HepG2 (cell line): ENCODE data around the gene CCNF. TPM values are rescaled to one million over a fixed set of nuclear protein-coding genes. Genes with fewer than 3 reads are reported as not detected.

ENCODE experiments used
- BRF2 ChIP-seq: sonication (generic); formaldehyde crosslinking; IDR thresholded peaks from 2 replicates; pipeline ENCODE4 v1.8.1; 2022; ENCODE audit warnings: mild to moderate bottlenecking, missing genetic modification reagents
- CBX5 ChIP-seq: sonication (generic); formaldehyde crosslinking; IDR thresholded peaks from 2 replicates; pipeline ENCODE4 v1.4.0; 2020; ENCODE audit warnings: missing genetic modification reagents, borderline replicate concordance
- DMAP1 ChIP-seq: IDR thresholded peaks from 2 replicates; pipeline ENCODE4 v1.6.1; 2016
- FOXK2 ChIP-seq: fragments of 450-650 bp; IDR thresholded peaks from 2 replicates; pipeline ENCODE4 v1.6.1; 2016
- FOXM1 ChIP-seq: sonication (generic); formaldehyde crosslinking; IDR thresholded peaks from 2 replicates; pipeline ENCODE4 v1.5.0; 2020; ENCODE audit warnings: missing genetic modification reagents
- HHEX ChIP-seq: IDR thresholded peaks from 2 replicates; pipeline ENCODE4 v1.6.1; 2016; ENCODE audit warnings: control low read depth
- IKZF1 ChIP-seq: fragments of 450-650 bp; IDR thresholded peaks from 2 replicates; pipeline ENCODE4 v1.7.1; 2016
- IRF2 ChIP-seq: IDR thresholded peaks from 2 replicates; pipeline ENCODE4 v1.6.1; 2018; ENCODE audit warnings: missing genetic modification reagents, missing compliant biosample characterization
- NFIC ChIP-seq: IDR thresholded peaks from 2 replicates; pipeline ENCODE4 v1.6.1; 2012; ENCODE audit warnings: mild to moderate bottlenecking, low read length, inconsistent platforms
- SNAPC5 ChIP-seq: sonication (generic); formaldehyde crosslinking; IDR thresholded peaks from 2 replicates; pipeline ENCODE4 v1.8.1; 2023; ENCODE audit warnings: mild to moderate bottlenecking, missing genetic modification reagents, borderline replicate concordance
- TCF12 ChIP-seq, 2 experiments: fragments of 450-650 bp in 1 of 2; sonication (generic) in 1 of 2; formaldehyde crosslinking in 1 of 2; IDR thresholded peaks; 2 replicates each; pipeline versions ENCODE4 v1.6.1 to v1.8.0; 2017 to 2022; ENCODE audit warnings: antibody characterized with exemption in 1 of 2, mild to moderate bottlenecking in 1 of 2, missing genetic modification reagents in 1 of 2, moderate library complexity in 1 of 2
- YY1 ChIP-seq: IDR thresholded peaks from 2 replicates; pipeline ENCODE4 v1.6.1; 2011; ENCODE audit warnings: low read length, low read depth, moderate library complexity, mild to moderate bottlenecking; ENCODE audit not compliant: insufficient read depth, insufficient replicate concordance
- ZHX2 ChIP-seq, 2 experiments: sonication (generic) in 1 of 2; formaldehyde crosslinking in 1 of 2; IDR thresholded peaks; 2 replicates each; pipeline versions ENCODE4 v1.6.1 to v1.9.0; 2014 to 2022; ENCODE audit warnings: antibody characterized with exemption in 1 of 2, borderline replicate concordance in 1 of 2, inconsistent platforms in 1 of 2, low read depth in 1 of 2, missing genetic modification reagents in 1 of 2
- ZNF354B ChIP-seq: sonication (generic); formaldehyde crosslinking; IDR thresholded peaks from 2 replicates; pipeline ENCODE4 v1.8.0; 2022; ENCODE audit warnings: mild to moderate bottlenecking, missing genetic modification reagents
- ZNF609 ChIP-seq: sonication (generic); formaldehyde crosslinking; IDR thresholded peaks from 2 replicates; pipeline ENCODE4 v1.4.0; 2020; ENCODE audit warnings: mild to moderate bottlenecking, missing genetic modification reagents, borderline replicate concordance
- polyA plus RNA-seq, 8 experiments: library from polyadenylated mRNA; depleted of rRNA in 3 of 8; stranded (reverse) in 7 of 8; unstranded in 1 of 8; fragments of >200 nt; fragmentation: Illumina TruSeq in 4 of 8; extraction: Trizol in 4 of 8; gene quantifications; 2 replicates each; pipeline versions ENCODE4 v1.2.1 to v1.2.3, GENCODE V29; 2011 to 2016; ENCODE audit warnings: low read depth in 4 of 8, missing spikeins in 1 of 8, mixed read lengths in 1 of 8; ENCODE audit not compliant: insufficient read depth in 1 of 8
- total RNA-seq, 5 experiments: library from RNA; depleted of rRNA; stranded (reverse); fragments of >200 nt; fragmentation: Illumina TruSeq; extraction: Trizol; gene quantifications; 2 replicates each; pipeline ENCODE4 v1.2.3, GENCODE V29; 2016; ENCODE audit warnings: low read depth in 1 of 5

CCNF gene
- total and polyA plus RNA-seq, 2 of the 13 experiments (the other 11 are each of a cell fraction or from before 2014, with no cell fraction given), result 6.4 to 22.8 TPM

GRCh38 chr16:2388875-2389433 is 40.3 kb upstream of the CCNF start (continued):
- TF ChIP-seq ZHX2 (IDR thresholded peaks at IDR 0.05; ENCODE audit: low read depth) (peak; percentile 54; the same call in 1 of the 2 replicates), ZHX2 (CRISPR knock-in tag; IDR thresholded peaks at IDR 0.05; ENCODE audit: borderline replicate concordance) (no peak), NFIC (peak; percentile 75; the same call in 1 of the 2 replicates), DMAP1 (CRISPR knock-in tag) (no peak), IRF2 (peak; percentile 35; the same call in 1 of the 2 replicates), CBX5 (CRISPR knock-in tag) (no peak), ZNF354B (CRISPR knock-in tag) (no peak), TCF12 (IDR thresholded peaks at IDR 0.05) (no peak), TCF12 (CRISPR knock-in tag; IDR thresholded peaks at IDR 0.05) (peak; percentile 99), IKZF1 (no peak), BRF2 (no peak), YY1 (peak; percentile 30), FOXM1 (CRISPR knock-in tag) (no peak), HHEX (CRISPR knock-in tag) (peak; percentile 88), SNAPC5 (CRISPR knock-in tag) (no peak), FOXK2 (peak; percentile 61), ZNF609 (CRISPR knock-in tag) (peak; percentile 93)
